A673 (cell line): ENCODE data around the gene PTRH1. TPM values are rescaled to one million over a fixed set of nuclear protein-coding genes. Genes with fewer than 3 reads are reported as not detected.

Source experiments
- BruUV-seq: library from RNA; stranded (reverse); fragments of 400-500 nt; replicated peaks from 2 replicates; lab custom pipeline; 2021; lab: Mats Ljungman, UMichigan
- CTCF ChIA-PET: fragments of 300-600 bp; sonication (Branson Sonifier 250); formaldehyde crosslinking; loops from one replicate; lab custom pipeline; 2022; ENCODE audit warnings: antibody characterized with exemption; lab: Charles Lee
- POLR2A ChIA-PET: fragments of 300-600 bp; sonication (Branson Sonifier 250); formaldehyde crosslinking; loops from one replicate; lab custom pipeline; 2022; ENCODE audit warnings: antibody characterized with exemption; ENCODE audit not compliant: low non-redundant PET; lab: Charles Lee
- DNase-seq: peaks from one replicate; pipeline ENCODE4 v3.0.0-alpha.2; 2015; ENCODE audit warnings: low spot score
- H3K27ac ChIP-seq: fragments of 200-600 bp; sonication (generic); 2 replicates; pipeline ENCODE4 v1.5.1; 2016; ENCODE audit warnings: mixed run types, low read depth, mild to moderate bottlenecking, mixed read lengths, antibody characterized with exemption, low read length; ENCODE audit not compliant: poor library complexity, severe bottlenecking
- H3K27me3 ChIP-seq: fragments of 200-600 bp; sonication (generic); replicated peaks from 2 replicates; pipeline ENCODE4 v1.6.1; 2017; ENCODE audit warnings: mixed run types, low read depth, mild to moderate bottlenecking, mixed read lengths, antibody characterized with exemption, low read length; ENCODE audit not compliant: insufficient read depth, poor library complexity
- H3K36me3 ChIP-seq: fragments of 200-600 bp; sonication (generic); 2 replicates; pipeline ENCODE4 v1.6.1; 2016; ENCODE audit warnings: mixed run types, mild to moderate bottlenecking, mixed read lengths, antibody characterized with exemption, low read length; ENCODE audit not compliant: insufficient read depth, poor library complexity, severe bottlenecking
- H3K4me1 ChIP-seq: fragments of 200-600 bp; sonication (generic); 2 replicates; pipeline ENCODE4 v1.6.1; 2017; ENCODE audit warnings: mixed run types, mild to moderate bottlenecking, mixed read lengths, antibody characterized with exemption, low read length; ENCODE audit not compliant: insufficient read depth, poor library complexity, severe bottlenecking
- H3K4me3 ChIP-seq: fragments of 200-600 bp; sonication (generic); 2 replicates; pipeline ENCODE4 v1.5.1; 2016; ENCODE audit warnings: low read depth, mixed run types, mild to moderate bottlenecking, mixed read lengths, low read length; ENCODE audit not compliant: poor library complexity, severe bottlenecking
- H3K9me3 ChIP-seq: fragments of 200-600 bp; sonication (generic); 2 replicates; pipeline ENCODE4 v1.6.1; 2016; ENCODE audit warnings: mixed run types, low read depth, mild to moderate bottlenecking, mixed read lengths, antibody characterized with exemption, low read length; ENCODE audit not compliant: poor library complexity, severe bottlenecking
- CTCF ChIP-seq: fragments of 300-800, 200-600 bp; sonication (generic); conservative IDR thresholded peaks from 2 replicates; pipeline ENCODE4 v1.5.1; 2017; ENCODE audit warnings: low read depth, mild to moderate bottlenecking, antibody characterized with exemption, low read length, moderate library complexity, mixed read lengths
- EZH2 ChIP-seq: fragments of 200-600 bp; sonication (generic); IDR thresholded peaks from 2 replicates; pipeline ENCODE4 v1.6.1; 2017; ENCODE audit warnings: borderline replicate concordance, low read depth, mild to moderate bottlenecking, mixed read lengths, antibody characterized with exemption, low read length; ENCODE audit not compliant: poor library complexity, severe bottlenecking
- intact Hi-C: fragments of 100-400 bp; cut with micrococcal nuclease; formaldehyde crosslinking; loops from one replicate; pipeline ENCODE4 v1.10.0; 2022; ENCODE audit not compliant: unreplicated experiment
- total RNA-seq: library from RNA; stranded (reverse); gene quantifications from 2 replicates; pipeline ENCODE4 v1.2.3, GENCODE V29; 2021

The PTRH1 gene
- total RNA-seq, 1 experiment from 2014 or later: 9.3 TPM

GRCh38 chr9:127753622-127754021, 38.2 kb upstream of the PTRH1 start:
- no peak for DNase-seq
- H3K4me3 ChIP-seq: no peak overlapping the region
- H3K4me1 ChIP-seq: peaks cover 3% of the 10 kb centered on the region
- intact Hi-C loops: no loop called here
- no peak overlapping the region for H3K27ac ChIP-seq
- TF ChIP-seq CTCF: no peak
- TF ChIP-seq EZH2: no peak
- no peaks in the 10 kb centered on the region for H3K36me3 ChIP-seq
- peaks cover 52% of the 10 kb centered on the region for H3K27me3 ChIP-seq
- POLR2A ChIA-PET: no interaction called here
- no peaks in the 10 kb centered on the region for H3K9me3 ChIP-seq
- CTCF ChIA-PET: interaction anchor here (0.7 kb wide), 1 partner anchor 19 kb away, joined by 3 read pairs; the partner anchor contains the start of gene TOR2A
- BruUV-seq: no TSS peak

GRCh38 chr9:127753148-127753547, 37.7 kb upstream of the PTRH1 start:
- Histone ChIP-seq H3K4me3 (no peak overlapping the region), H3K36me3 (no peaks in the 10 kb centered on the region), H3K4me1 (peaks cover 3% of the 10 kb centered on the region), H3K9me3 (no peaks in the 10 kb centered on the region), H3K27me3 (peaks cover 52% of the 10 kb centered on the region), H3K27ac (no peak overlapping the region)
- intact Hi-C loops: no loop called here
- no peak for TF ChIP-seq EZH2
- no peak for TF ChIP-seq CTCF
- ChIA-PET CTCF (no interaction called here), POLR2A (no interaction called here)
- no TSS peak for BruUV-seq
- DNase-seq: no peak

GRCh38 chr9:127751269-127752054, 36.0 kb upstream of the PTRH1 start:
- DNase-seq: peak; percentile 27

More at GRCh38 chr9:127751269-127752054, 36.0 kb upstream of the PTRH1 start:
- ChIA-PET POLR2A (no interaction called here), CTCF (no interaction called here)
- BruUV-seq: no TSS peak
- peaks cover 52% of the 10 kb centered on the region for H3K27me3 ChIP-seq
- intact Hi-C loops: no loop called here
- no peaks in the 10 kb centered on the region for H3K9me3 ChIP-seq
- no peaks in the 10 kb centered on the region for H3K36me3 ChIP-seq
- TF ChIP-seq EZH2 (no peak), CTCF (no peak)
- H3K4me1 ChIP-seq: peaks cover 3% of the 10 kb centered on the region
- H3K27ac ChIP-seq: no peak overlapping the region
- H3K4me3 ChIP-seq: no peak overlapping the region
